Vagina (tissue), 2 donors: ENCODE results near the gene PRSS1. TPM values are rescaled to one million over a fixed set of nuclear protein-coding genes. Genes with fewer than 3 reads are reported as not detected.
A peak's percentile ranks its signal among the peaks of the same experiment; 100 is the strongest.

ENCODE experiments used
- DNase-seq, 2 donors: peaks; one replicate each; pipeline ENCODE4 v3.0.0-alpha.2; 2017; ENCODE audit errors: extremely low spot score in 2 of 2
- H3K27ac ChIP-seq: fragments of 200-600 bp; sonication (generic); one replicate; pipeline ENCODE4 v1.5.1; 2019
- H3K27me3 ChIP-seq: fragments of 200-600 bp; sonication (generic); one replicate; pipeline ENCODE4 v1.5.1; 2019
- H3K36me3 ChIP-seq, 2 donors: fragments of 200-600 bp; sonication (generic); one replicate each; pipeline ENCODE4 v1.5.1; 2017 to 2019
- H3K4me1 ChIP-seq: fragments of 200-600 bp; sonication (generic); one replicate; pipeline ENCODE4 v1.5.1; 2019
- H3K4me3 ChIP-seq, 2 donors: fragments of 200-600 bp; sonication (generic); 1 replicate in 1 of 2; 2 replicates in 1 of 2; pipeline ENCODE4 v1.5.1; 2016 to 2019
- H3K9me3 ChIP-seq: fragments of 200-600 bp; sonication (generic); one replicate; pipeline ENCODE4 v1.5.1; 2019
- CTCF ChIP-seq, 3 experiments: fragments of 450-650 bp in 2 of 3; fragments of 200-600 bp in 1 of 3; sonication (generic) in 1 of 3; IDR thresholded peaks; one replicate each; pipeline ENCODE4 v1.5.1; 2017 to 2019; ENCODE audit warnings: antibody characterized with exemption in 3 of 3, mild to moderate bottlenecking in 2 of 3, moderate library complexity in 2 of 3
- POLR2A ChIP-seq, 2 donors: fragments of 450-650 bp; IDR thresholded peaks; one replicate each; pipeline ENCODE4 v1.6.1; 2017; ENCODE audit warnings: antibody characterized with exemption in 2 of 2, mild to moderate bottlenecking in 2 of 2, moderate library complexity in 2 of 2
- POLR2AphosphoS5 ChIP-seq, 2 donors: sonication (generic); formaldehyde crosslinking; IDR thresholded peaks; one replicate each; pipeline ENCODE4 v1.9.0; 2017; ENCODE audit warnings: antibody characterized with exemption in 2 of 2, mild to moderate bottlenecking in 2 of 2, low read depth in 1 of 2; ENCODE audit not compliant: insufficient read depth in 1 of 2
- intact Hi-C: fragments of 100-400 bp; cut with DNase I; formaldehyde crosslinking; loops from one replicate; pipeline ENCODE4 v1.15.1; 2023
- total RNA-seq: library from RNA; depleted of rRNA; stranded (reverse); fragments of >200 nt; gene quantifications from one replicate; pipeline ENCODE4 v1.2.3, GENCODE V29; 2016

The PRSS1 gene
- total RNA-seq, 1 donor from 2014 or later = not detected

DNA sequence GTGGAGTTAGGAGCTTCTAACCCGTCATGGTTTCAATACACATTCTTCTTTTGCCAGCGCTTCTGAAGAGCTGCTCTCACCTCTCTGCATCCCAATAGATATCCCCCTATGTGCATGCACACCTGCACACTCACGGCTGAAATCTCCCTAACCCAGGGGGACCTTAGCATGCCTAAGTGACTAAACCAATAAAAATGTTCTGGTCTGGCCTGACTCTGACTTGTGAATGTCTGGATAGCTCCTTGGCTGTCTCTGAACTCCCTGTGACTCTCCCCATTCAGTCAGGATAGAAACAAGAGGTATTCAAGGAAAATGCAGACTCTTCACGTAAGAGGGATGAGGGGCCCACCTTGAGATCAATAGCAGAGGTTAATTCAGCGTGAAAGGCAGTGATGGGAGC, 43.9 kb downstream of the PRSS1 start:
- Histone ChIP-seq H3K27ac (no peak overlapping the region), H3K36me3 (no peaks in the 10 kb centered on the region), H3K27me3 (peaks cover 4% of the 10 kb centered on the region), H3K4me3 (no peak overlapping the region), H3K9me3 (no peaks in the 10 kb centered on the region), H3K4me1 (peaks cover 16% of the 10 kb centered on the region)
- DNase-seq = no peak
- no peak for TF ChIP-seq CTCF (IDR thresholded peaks at IDR 0.05)
- TF ChIP-seq POLR2A (IDR thresholded peaks at IDR 0.05) = no peak
- no peak for TF ChIP-seq POLR2AphosphoS5 (IDR thresholded peaks at IDR 0.05; ENCODE audit: insufficient read depth in 1 of 2, low read depth in 1 of 2)
- intact Hi-C loops = no loop called here

- DNase-seq = no peak
- Histone ChIP-seq H3K36me3 (no peaks in the 10 kb centered on the region), H3K4me3 (no peak overlapping the region), H3K27me3 (peaks cover 4% of the 10 kb centered on the region), H3K27ac (no peak overlapping the region), H3K4me1 (peaks cover 16% of the 10 kb centered on the region), H3K9me3 (no peaks in the 10 kb centered on the region)
- intact Hi-C loops = no loop called here
- TF ChIP-seq CTCF (IDR thresholded peaks at IDR 0.05) (no peak), POLR2A (IDR thresholded peaks at IDR 0.05) (no peak), POLR2AphosphoS5 (IDR thresholded peaks at IDR 0.05; ENCODE audit: insufficient read depth in 1 of 2, low read depth in 1 of 2) (no peak)
Measured at GRCh38 chr7:142795339-142795863, 46.1 kb downstream of the PRSS1 start.

DNA sequence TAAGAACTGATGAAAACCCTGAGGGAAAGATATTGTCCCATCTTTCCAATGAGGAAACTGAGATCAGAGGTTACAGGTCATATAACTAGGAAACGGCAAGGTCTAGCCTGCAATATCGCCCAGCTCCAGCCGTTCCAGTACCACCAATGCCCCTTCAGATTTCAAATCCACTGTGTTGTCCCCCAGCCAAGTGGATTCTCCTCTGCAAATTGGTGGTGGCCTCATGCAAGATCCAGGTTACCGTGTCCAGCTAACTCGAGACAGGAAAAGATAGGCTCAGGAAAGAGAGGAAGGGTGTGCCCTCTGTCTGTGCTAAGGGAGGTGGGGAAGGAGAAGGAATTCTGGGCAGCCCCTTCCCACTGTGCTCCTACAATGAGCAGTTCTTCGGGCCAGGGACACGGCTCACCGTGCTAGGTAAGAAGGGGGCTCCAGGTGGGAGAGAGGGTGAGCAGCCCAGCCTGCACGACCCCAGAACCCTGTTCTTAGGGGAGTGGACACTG, 46.8 kb downstream of the PRSS1 start:
- peak overlapping the region; percentile 40 to 45 for H3K4me3 ChIP-seq
- peak overlapping the region; percentile 70 for H3K27ac ChIP-seq
- no peak for DNase-seq

DNA sequence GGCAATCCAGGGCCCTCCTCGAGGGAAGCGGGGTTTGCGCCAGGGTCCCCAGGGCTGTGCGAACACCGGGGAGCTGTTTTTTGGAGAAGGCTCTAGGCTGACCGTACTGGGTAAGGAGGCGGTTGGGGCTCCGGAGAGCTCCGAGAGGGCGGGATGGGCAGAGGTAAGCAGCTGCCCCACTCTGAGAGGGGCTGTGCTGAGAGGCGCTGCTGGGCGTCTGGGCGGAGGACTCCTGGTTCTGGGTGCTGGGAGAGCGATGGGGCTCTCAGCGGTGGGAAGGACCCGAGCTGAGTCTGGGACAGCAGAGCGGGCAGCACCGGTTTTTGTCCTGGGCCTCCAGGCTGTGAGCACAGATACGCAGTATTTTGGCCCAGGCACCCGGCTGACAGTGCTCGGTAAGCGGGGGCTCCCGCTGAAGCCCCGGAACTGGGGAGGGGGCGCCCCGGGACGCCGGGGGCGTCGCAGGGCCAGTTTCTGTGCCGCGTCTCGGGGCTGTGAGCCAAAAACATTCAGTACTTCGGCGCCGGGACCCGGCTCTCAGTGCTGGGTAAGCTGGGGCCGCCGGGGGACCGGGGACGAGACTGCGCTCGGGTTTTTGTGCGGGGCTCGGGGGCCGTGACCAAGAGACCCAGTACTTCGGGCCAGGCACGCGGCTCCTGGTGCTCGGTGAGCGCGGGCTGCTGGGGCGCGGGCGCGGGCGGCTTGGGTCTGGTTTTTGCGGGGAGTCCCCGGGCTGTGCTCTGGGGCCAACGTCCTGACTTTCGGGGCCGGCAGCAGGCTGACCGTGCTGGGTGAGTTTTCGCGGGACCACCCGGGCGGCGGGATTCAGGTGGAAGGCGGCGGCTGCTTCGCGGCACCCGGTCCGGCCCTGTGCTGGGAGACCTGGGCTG, 47.5 kb downstream of the PRSS1 start:
- no peak for TF ChIP-seq POLR2AphosphoS5 (IDR thresholded peaks at IDR 0.05; ENCODE audit: insufficient read depth in 1 of 2, low read depth in 1 of 2)
- TF ChIP-seq POLR2A (IDR thresholded peaks at IDR 0.05) = no peak
- no peak for TF ChIP-seq CTCF (IDR thresholded peaks at IDR 0.05)
- intact Hi-C loops = no loop called here
- Histone ChIP-seq H3K27me3 (peaks cover 4% of the 10 kb centered on the region), H3K36me3 (no peaks in the 10 kb centered on the region), H3K27ac (peak overlapping the region; percentile 70), H3K4me1 (peaks cover 16% of the 10 kb centered on the region), H3K9me3 (no peaks in the 10 kb centered on the region), H3K4me3 (peak overlapping the region; percentile 40 to 45)
- DNase-seq = peak in 1 of 2 donors; percentile 72

More for the DNA sequence above, 46.8 kb downstream of the PRSS1 start:
- Histone ChIP-seq H3K36me3 (no peaks in the 10 kb centered on the region), H3K9me3 (no peaks in the 10 kb centered on the region), H3K27me3 (peaks cover 4% of the 10 kb centered on the region), H3K4me1 (peaks cover 16% of the 10 kb centered on the region)
- no peak for TF ChIP-seq CTCF (IDR thresholded peaks at IDR 0.05)
- TF ChIP-seq POLR2AphosphoS5 (IDR thresholded peaks at IDR 0.05; ENCODE audit: insufficient read depth in 1 of 2, low read depth in 1 of 2) = no peak
- TF ChIP-seq POLR2A (IDR thresholded peaks at IDR 0.05) = no peak
- intact Hi-C loops = no loop called here
